GM18507 (cell line): Measurements from ENCODE around the gene UGT1A3.

Experiments used
- DNase-seq: peaks from one replicate; pipeline ENCODE4 v3.0.0; 2011; ENCODE audit warnings: low read depth; ENCODE audit not compliant: insufficient read length; ENCODE audit errors: extremely low spot score
- FAIRE-seq: peaks from 2 replicates; lab custom pipeline; 2011; peaks lifted over from hg19 to GRCh38; lab: Jason Lieb, UNC

UGT1A3 gene

DNA sequence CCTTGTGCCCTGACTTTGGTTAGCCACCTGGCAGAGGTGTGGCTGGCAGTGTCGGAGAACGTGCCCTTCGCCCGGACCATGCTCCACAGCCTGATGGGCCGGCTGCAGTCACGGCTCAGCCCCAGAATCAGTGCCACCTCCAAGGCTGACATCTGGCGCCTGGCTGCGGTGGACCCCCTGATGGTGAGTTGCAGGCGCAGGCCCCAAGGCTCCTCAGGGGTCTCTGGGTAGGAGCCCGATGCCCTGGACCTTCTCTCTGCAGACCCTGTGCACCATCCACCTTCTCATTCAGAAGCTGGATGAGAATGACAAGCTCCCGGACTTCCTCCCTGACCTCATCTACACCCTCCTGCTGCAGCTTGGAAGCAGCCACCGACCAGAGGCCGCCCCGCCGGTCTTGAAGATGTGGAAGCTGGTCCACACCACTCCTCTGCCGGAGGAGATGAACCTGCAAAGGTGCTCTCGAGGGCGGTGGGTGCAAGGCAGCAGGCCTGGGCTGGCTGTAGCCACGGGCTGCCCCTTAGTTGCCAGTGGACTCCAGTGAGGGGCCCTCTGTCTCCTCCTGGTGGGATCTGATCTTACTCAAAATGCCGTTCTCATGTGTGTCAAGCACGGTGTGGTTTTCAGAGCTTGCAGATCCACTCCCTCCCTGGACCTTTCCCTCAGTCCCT, 93.4 kb downstream of the UGT1A3 start:
- DNase-seq (no peak), FAIRE-seq (no peak)
